GM08714 (cell line): ENCODE measurements around the gene FLCN.
A peak's percentile ranks its signal among the peaks of the same experiment; 100 is the strongest.

Source experiments
- H3K4me3 ChIP-seq: fragments of 200-500 bp; sonication (Bioruptor generic); 2 replicates; pipeline ENCODE4 v1.5.1; 2014; ENCODE audit warnings: mild to moderate bottlenecking, low read length, inconsistent platforms
- ZNF274 ChIP-seq: IDR thresholded peaks from 2 replicates; pipeline ENCODE4 v1.6.1; 2012; ENCODE audit warnings: mild to moderate bottlenecking, low read depth, low read length

Gene FLCN

GRCh38 chr17:17253406-17253805 lies 16.4 kb upstream of the FLCN start:
- no peak for TF ChIP-seq ZNF274
- no peak overlapping the region for H3K4me3 ChIP-seq

- no peak overlapping the region for H3K4me3 ChIP-seq
- no peak for TF ChIP-seq ZNF274
Measured at GRCh38 chr17:17252149-17252661, 15.2 kb upstream of the FLCN start.

- no peak overlapping the region for H3K4me3 ChIP-seq
- no peak for TF ChIP-seq ZNF274
Measured at GRCh38 chr17:17246879-17247278, 9.9 kb upstream of the FLCN start.

- no peak overlapping the region for H3K4me3 ChIP-seq
- TF ChIP-seq ZNF274 = no peak
Measured at GRCh38 chr17:17243163-17243562, 6.2 kb upstream of the FLCN start.

GRCh38 chr17:17242246-17242645 lies 5.3 kb upstream of the FLCN start:
- H3K4me3 ChIP-seq = no peak overlapping the region

GRCh38 chr17:17241656-17242055 lies 4.7 kb upstream of the FLCN start:
- no peak overlapping the region for H3K4me3 ChIP-seq
- no peak for TF ChIP-seq ZNF274

More at GRCh38 chr17:17242246-17242645, 5.3 kb upstream of the FLCN start:
- no peak for TF ChIP-seq ZNF274

GRCh38 chr17:17239832-17240231 lies 2.9 kb upstream of the FLCN start:
- no peak for TF ChIP-seq ZNF274

GRCh38 chr17:17236295-17237025 lies 508 bp downstream of the FLCN start:
- TF ChIP-seq ZNF274 = no peak
- H3K4me3 ChIP-seq = peak overlapping the region; percentile 94

More at GRCh38 chr17:17239832-17240231, 2.9 kb upstream of the FLCN start:
- H3K4me3 ChIP-seq = no peak overlapping the region

- no peak for TF ChIP-seq ZNF274
- peak overlapping the region; percentile 94 for H3K4me3 ChIP-seq
Measured at GRCh38 chr17:17235212-17236174, 1.5 kb downstream of the FLCN start.

- H3K4me3 ChIP-seq = no peak overlapping the region
- TF ChIP-seq ZNF274 = no peak
Measured at GRCh38 chr17:17232303-17232621, 4.7 kb downstream of the FLCN start.

GRCh38 chr17:17231621-17232302 lies 5.2 kb downstream of the FLCN start:
- no peak for TF ChIP-seq ZNF274
- H3K4me3 ChIP-seq = no peak overlapping the region

GRCh38 chr17:17229416-17230384 lies 7.3 kb downstream of the FLCN start:
- TF ChIP-seq ZNF274 = no peak
- H3K4me3 ChIP-seq = no peak overlapping the region

- no peak for TF ChIP-seq ZNF274
- H3K4me3 ChIP-seq = no peak overlapping the region
Measured at GRCh38 chr17:17228521-17229279, 8.3 kb downstream of the FLCN start.
